GM19438 (cell line): ENCODE data around the gene ZNF487.
"Not testable (repeated sequence)": the region's sequence is repeated elsewhere in the genome, so short reads cannot be mapped to it uniquely, and the experiment has no call there.

Source experiments
- ATAC-seq: cut with Tn5 transposase; IDR thresholded peaks from one replicate; pipeline ENCODE4 v1.9.1; 2021; ENCODE audit warnings: low read depth; ENCODE audit not compliant: unreplicated experiment

ZNF487 gene

DNA sequence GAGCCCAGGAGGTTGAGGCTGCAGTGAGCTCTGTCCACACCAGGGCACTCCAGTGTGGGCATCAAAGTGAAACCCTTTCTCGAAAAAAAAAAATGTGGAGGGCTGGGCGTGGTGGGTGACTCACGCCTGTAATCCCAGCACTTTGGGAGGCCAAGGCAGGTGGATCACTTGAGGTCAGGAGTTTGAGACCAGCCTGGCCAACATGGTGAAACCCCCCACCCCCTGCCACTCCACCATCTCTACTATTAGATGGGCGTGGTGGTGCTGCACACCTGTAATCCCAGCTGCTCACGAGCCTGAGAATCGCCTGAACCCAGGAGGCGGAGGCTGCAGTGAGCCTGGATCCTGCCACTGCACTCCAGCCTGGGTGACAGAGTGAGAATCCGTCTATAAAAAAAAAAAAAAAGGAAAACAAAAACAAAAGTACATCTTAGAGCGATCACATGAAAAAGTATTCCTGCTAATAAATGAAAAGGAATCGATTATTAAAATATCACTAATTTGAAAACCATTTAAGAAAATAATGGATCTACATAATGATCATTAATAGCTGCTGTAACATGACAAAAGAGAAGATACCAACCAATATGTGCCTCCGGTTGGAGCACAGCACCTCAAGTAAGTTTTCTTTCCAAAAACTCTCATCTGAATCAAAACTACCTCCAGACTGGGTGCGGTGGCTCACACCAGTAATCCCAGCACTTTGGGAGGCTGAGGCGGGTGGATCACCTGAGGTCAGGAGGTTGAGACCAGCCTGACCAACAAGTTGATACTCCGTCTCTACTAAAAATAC, 32.8 kb upstream of the ZNF487 start:
- no peak for ATAC-seq

DNA sequence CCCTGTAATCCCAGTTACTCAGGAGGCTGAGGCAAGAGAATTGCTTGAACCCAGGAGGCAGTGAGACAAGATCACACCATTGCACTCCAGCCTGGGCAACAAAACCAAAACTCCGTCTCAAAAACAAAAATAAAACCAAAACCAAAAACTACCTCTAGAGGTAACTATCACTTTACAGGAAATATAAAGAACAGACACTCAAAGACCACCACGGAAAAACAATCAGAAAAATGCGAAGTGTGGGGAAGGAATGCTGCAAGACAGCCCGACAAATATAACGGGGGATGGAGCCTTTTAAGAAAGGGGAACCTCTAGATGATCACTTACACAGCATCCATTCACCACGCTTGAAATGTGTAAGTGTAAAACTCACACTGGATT, 32.2 kb upstream of the ZNF487 start:
- ATAC-seq = no peak

DNA sequence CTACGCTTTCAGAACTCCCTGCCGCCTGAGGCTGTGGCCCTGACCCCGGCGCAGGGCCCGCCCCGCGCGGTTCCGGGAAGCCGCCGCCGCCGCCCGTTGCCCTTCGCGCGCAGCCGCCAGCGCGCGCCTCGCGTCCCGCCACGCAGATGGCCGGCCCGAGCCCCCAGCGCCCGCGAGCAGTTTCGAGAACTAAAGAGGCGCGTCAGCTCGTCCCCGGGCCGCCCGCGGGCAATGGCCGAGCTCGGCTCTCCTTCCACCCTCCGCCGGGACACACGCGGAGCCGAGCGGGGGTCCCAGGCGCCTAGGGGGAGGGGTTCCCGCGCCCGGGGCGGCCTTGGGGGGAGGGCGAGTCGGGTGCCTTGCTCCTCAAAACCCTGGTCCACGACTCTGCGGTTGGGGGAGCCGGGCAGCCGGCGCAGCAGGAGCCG, 29.7 kb upstream of the ZNF487 start:
- ATAC-seq = no peak

GRCh38 chr10:43407576-43408330, 29.2 kb upstream of the ZNF487 start:
- ATAC-seq = peak; percentile 37

DNA sequence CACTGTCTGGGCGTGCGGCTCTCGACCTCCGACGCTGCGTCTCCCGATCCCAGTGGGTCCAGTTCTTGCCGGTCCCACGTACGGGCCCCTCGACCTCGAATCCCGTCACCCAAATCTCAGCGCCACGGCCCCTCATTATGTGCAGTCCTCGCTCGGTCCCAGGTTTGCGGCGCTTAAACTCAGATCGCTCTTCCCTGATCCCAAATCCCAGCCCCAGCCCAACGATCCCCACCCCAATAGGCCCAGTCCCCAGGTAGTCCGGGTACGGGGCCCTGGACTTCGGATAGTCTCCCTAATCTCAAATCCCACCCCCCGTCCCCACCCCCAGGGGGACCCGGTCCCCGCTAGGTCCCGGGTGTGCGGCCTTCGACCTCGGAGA, 28.6 kb upstream of the ZNF487 start:
- ATAC-seq = peak; percentile 1

DNA sequence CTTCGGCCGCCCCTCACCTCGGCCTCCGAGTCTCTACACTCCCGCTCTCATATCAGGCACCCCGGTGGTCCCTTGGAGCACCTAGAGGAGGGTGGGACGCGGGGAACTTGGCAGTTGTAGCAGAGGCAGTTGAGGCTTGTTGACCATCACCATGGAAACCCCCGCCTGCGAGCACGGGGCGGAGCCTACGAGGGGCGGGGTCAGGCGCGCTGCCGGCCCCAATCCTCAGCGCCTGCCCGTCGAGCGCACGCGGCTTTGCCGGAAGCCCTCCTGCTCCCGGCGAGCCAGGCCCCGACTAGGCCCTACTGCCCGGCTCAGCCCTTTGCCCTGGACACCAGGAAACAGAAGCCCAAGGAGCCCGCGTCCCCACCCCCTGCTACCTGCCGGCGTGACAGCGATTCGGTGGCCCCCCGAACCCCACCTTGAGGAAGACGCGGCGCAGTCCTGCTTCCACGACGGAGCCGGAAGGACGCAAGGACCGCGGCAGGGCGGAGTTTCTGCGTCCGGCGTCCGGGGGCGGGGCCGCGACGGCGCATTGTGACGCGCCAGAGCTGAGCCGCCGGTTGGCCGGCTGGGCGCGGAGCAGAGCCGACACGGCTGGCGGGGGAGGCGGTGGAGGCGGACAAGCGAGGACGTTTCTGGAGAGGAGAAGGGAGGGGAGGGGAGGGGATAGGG, 28.1 kb upstream of the ZNF487 start, which contains the start of gene HNRNPF:
Gene HNRNPF (minus strand): TSS at position 477 of the 675 bp plus-strand sequence. CDS start 21,302 bp downstream, outside the sequence.
- peak; percentile 64 for ATAC-seq

DNA sequence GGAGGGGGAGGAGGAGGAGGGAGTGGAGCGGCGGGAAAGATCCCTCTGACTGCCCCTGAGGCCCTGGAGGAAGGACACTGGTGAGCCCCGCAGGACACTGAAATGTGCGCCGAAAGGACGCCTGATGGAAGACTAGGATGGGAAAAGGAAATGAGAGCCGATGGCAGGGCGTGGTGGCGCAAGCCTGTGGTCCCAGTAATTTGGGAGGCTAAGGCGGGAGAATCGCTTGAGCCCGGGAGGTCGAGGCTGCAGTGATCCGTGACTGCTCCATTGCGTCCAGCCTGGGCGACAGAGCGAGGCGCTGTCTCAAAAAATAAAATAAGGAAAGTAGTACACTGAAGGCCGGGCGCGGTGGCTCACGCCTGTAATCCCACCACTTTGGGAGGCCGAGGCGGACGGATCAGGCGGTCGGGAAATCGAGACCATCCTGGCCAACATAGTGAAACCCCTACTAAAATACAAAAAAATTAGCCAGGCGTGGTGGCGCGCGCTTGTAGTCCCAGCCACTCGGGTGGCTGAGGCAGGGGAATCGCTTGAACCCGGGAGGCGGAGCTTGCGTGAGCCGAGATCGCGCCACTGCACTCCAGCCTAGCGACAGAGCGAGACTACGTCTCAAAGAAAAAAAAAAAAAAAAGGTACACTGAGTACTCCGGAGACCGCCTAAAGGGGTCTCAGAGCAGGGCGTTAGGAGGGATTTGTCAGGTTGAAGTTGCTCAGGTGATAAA, 27.4 kb upstream of the ZNF487 start:
- ATAC-seq = peak; percentile 0

DNA sequence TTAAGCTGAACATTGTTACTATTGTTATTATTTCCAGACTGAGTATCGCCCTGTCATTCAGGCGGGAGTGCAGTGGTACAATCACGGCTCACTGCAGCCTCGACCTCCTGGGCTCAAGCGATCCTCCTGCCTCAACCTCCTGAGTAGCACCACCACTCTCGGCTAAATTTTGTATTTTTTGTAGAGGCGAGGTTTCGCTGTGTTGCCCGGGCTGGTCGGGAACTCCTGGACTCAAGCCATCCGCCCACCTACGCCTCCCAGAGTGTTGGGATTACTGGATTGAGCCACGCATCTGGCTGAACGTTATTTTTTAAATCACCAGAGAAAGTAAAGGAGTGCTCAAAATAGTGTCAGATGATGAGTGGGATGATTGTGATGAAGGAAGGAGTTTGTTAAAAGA, 26.6 kb upstream of the ZNF487 start:
- no peak for ATAC-seq

DNA sequence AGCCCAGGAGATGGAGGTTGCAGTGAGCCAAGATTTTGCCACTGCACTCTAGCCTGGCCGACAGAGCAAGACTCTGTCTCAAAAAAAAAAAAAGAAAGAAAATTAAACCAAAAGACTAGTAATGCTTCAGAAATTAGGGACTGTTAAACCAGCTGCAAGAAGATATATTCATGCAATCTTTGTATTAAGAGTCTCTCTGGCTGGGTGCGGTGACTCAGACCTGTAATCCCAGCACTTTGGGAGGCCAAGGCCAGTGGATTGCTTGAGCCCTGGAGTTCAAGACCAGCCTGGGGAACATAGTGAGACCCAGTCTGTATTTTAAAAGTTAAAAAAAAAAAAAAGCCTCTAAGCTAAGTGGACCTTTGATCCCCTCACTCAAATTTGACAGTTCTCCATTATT, 25.4 kb upstream of the ZNF487 start:
- no peak for ATAC-seq

DNA sequence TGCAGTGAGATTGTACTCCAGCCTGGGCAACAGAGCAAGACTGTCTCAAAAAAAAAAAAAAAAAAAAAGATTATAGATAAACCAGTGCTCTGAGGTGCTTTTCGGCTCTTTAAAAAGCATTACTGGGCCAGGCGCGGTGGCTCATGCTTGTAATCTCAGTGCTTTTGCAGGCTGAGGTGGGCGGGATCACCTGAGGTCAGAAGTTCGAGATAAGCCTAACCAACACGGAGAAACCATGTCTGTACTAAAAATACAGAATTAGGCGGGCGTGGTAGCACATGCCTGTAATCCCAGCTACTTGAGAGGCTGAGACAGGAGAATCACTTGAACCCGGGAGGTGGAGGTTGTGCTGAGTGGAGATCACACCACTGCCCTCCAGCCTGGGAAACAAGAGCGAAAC, 21.4 kb upstream of the ZNF487 start:
- no peak for ATAC-seq

DNA sequence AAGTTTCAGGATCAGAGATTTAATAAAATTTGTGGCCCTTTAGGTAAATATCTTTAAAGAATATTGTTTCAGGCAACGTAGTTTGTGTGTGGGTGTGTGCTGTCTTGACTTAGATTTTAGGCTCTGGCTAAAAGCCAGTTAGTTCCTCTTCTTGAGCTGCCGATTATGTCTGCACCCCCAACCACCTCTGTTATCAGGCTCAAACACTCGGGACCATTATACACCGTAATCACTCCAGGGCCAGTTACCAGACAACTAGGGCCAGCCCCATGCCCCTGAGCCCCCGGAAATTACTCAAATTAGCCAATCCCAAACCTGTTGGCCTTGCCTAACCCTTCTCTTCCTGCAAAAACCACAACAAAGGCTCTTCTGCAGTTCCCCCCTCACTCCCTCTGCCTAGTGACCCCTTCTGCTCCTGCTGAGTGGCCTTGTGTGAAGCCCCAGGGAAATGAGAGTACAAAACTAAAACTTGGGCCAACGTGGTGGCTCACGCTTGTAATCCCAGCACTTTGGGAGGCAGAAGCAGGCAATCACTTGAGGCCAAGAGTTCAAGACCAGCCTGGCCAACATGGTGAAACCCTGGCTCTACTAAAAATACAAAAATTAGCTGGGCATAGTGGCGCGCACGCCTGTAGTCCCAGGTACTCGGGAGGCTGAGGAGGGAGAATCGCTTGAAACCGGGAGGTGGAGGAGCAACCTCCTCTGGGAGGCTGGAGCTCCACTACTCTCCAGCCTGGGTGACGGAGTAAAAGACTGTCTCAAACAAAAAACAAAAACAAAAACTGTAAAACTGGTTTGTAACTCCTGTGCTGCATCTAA, 18.8 kb upstream of the ZNF487 start:
- no peak for ATAC-seq

DNA sequence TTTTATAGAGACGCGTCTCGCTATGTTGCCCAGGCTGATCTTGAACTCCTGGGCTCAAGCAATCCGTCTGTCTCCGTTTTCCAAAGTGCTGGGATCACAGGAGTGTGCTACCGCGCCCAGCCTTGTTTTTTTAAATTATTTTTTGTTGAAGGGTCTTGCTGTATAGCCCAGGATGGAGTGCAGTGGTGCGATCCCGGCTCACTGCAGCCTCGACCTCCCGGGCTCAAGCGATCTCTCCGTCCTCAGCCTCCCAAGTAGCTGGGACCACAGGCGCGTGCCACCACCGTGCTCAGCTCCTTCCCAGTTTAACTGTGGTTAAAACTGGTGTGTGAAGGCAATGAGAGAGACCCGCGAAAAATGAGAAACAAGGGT, 16.9 kb upstream of the ZNF487 start:
- no peak for ATAC-seq

- ATAC-seq = peak; percentile 84
These were observed 16.3 kb upstream of the ZNF487 start for GRCh38 chr10:43420369-43421200.

- no peak for ATAC-seq
These were observed 15.8 kb upstream of the ZNF487 start for GRCh38 chr10:43421201-43421507.

GRCh38 chr10:43421519-43421918, 15.4 kb upstream of the ZNF487 start:
- no peak for ATAC-seq

DNA sequence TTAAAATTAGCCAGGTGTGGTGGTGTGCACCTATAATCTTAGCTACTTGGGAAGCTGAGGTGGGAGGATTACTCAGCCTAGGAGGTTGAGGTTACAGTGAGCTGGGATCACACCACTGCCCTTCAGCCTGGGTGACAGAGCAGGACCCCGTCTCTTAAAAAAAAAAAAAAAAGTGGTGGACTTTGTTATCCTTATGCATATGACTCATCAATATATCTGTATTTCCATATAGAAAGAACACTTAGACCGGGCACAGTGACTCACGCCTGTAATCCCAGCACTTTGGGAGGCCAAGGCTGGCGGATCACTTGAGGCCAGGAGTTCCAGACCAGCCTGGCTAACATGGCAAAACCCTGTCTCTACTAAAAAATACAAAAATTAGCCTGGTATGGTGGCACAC, 15.0 kb upstream of the ZNF487 start:
- not testable (repeated sequence) for ATAC-seq

DNA sequence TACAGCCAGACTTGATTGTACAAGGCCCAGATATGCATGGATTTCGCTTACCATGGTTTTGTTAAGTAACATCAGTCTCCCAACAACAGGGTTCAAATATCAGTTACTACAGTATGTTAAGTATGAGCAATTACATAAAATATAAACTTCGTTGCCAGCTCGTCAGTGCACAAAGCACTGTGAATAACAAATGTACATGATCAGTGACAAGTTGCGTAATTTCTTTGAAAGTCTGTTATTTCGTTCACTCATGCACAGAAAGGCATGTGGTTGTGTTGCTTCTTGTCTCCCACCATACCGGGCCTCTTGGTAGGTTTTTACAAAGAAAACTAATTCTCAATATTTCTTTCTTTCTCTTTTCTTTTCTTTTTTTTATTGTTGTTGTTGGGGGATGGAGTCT, 12.5 kb upstream of the ZNF487 start:
- no peak for ATAC-seq

- not testable (repeated sequence) for ATAC-seq
These were observed 10.4 kb upstream of the ZNF487 start for GRCh38 chr10:43426476-43426875.

DNA sequence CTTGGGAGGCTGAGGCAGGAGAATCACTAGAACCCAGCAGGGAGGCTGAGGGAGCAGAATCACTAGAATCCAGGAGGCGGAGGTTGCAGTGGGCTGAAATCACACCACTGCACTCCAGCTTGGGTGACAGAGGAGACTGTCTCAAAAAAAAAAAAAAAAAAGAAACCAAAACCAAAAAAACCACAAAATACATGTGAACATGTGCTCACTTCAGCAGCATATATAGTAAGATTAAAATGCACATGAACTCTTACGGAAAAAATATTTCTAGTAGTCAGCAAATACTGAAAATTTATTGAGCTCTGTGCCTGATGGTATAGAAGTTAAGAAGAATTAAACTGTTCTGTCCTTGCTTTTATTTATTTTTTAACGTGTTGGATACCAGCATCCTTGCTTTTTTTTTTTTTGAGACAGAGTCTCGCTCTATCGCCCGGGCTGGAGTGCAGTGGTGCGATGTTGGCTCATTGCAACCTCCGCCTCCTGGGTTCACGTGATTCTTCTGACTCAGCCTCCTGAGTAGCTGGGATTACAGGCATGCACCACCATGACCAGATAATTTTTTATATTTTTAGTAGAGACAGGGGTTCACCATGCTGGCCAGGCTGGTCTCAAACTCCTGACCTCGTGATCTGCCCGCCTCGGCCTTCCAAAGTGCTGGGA, 9.6 kb upstream of the ZNF487 start:
- peak; percentile 63 for ATAC-seq
